KMS-11 (cell line): ENCODE measurements around the gene BACH1.

Source experiments
- H2AFZ ChIP-seq: fragments of 200-600 bp; sonication (generic); 2 replicates; pipeline ENCODE4 v1.6.1; 2016; ENCODE audit warnings: antibody characterized with exemption, mixed run types, low read depth
- H3K27ac ChIP-seq: fragments of 200-600 bp; sonication (generic); 2 replicates; pipeline ENCODE4 v1.6.1; 2016; ENCODE audit warnings: mild to moderate bottlenecking, mixed run types
- H3K27me3 ChIP-seq: fragments of 200-600 bp; sonication (generic); 2 replicates; pipeline ENCODE4 v1.6.1; 2017; ENCODE audit warnings: mild to moderate bottlenecking, low read depth, mixed run types, moderate library complexity; ENCODE audit not compliant: insufficient read depth
- H3K36me3 ChIP-seq: fragments of 200-600 bp; sonication (generic); 2 replicates; pipeline ENCODE4 v1.6.1; 2017; ENCODE audit warnings: mild to moderate bottlenecking, mixed run types; ENCODE audit not compliant: insufficient read depth
- H3K4me1 ChIP-seq: fragments of 200-600 bp; sonication (generic); 2 replicates; pipeline ENCODE4 v1.6.1; 2016; ENCODE audit warnings: mild to moderate bottlenecking, low read depth, mixed run types; ENCODE audit not compliant: poor library complexity, severe bottlenecking
- H3K4me2 ChIP-seq: fragments of 200-600 bp; sonication (generic); 2 replicates; pipeline ENCODE4 v1.7.0; 2016; ENCODE audit warnings: mild to moderate bottlenecking, mixed run types
- H3K4me3 ChIP-seq: fragments of 200-600 bp; sonication (generic); IDR thresholded peaks from 2 replicates; pipeline ENCODE4 v1.6.1; 2017; ENCODE audit warnings: low read depth, low read length, mixed read lengths; ENCODE audit not compliant: insufficient read depth
- H3K79me2 ChIP-seq: fragments of 200-600 bp; sonication (generic); 2 replicates; pipeline ENCODE4 v1.6.1; 2016; ENCODE audit warnings: low read depth, mixed run types; ENCODE audit not compliant: insufficient read depth
- H3K9ac ChIP-seq: fragments of 200-600 bp; sonication (generic); 2 replicates; pipeline ENCODE4 v1.6.1; 2016; ENCODE audit warnings: mild to moderate bottlenecking, mixed run types
- H4K20me1 ChIP-seq: fragments of 200-600 bp; sonication (generic); 2 replicates; pipeline ENCODE4 v1.6.1; 2016; ENCODE audit warnings: mild to moderate bottlenecking, mixed run types; ENCODE audit not compliant: insufficient read depth
- CTCF ChIP-seq: fragments of 200-600 bp; sonication (generic); conservative IDR thresholded peaks from 2 replicates; pipeline ENCODE4 v1.6.1; 2017; ENCODE audit warnings: low read depth, mild to moderate bottlenecking, antibody characterized with exemption, low read length, moderate library complexity, mixed read lengths

Gene BACH1

DNA sequence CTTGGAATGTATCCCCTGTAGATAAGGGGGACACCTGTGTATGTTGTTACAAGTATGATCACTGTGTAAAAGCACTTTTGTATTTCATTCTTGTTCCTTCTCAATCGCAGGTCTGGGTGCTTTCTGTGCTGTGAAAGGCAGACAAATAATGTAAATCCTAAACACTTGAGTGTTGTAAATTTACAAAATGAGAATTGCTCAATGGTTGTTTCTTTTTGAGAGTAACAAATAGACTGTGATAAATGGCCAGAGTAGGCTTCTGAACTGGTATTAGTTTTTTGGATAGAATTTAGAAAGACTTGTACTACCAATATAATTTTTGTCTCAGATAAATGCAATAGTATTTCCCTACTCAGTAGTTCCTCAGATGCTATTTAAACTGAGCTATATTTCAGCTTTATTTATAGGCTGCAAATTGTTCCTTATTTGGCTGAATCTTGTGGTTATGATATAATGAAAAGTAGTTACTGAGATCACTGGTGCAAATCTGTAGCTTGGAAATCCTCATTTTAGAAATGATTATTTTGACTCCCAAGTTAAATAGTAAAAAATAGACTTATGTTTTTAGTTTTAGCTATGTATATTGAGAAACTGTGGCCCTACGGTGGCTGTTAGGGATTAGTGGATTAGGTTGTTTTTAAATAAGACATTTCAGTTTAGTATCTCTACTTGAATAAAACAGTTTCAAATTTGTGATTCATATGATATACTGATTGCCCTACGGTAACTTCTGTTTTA lies 9.2 kb downstream of the BACH1 start:
- Histone ChIP-seq H2AFZ (no peak overlapping the region), H3K79me2 (peaks cover 100% of the 10 kb centered on the region), H3K36me3 (no peaks in the 10 kb centered on the region), H3K27ac (no peak overlapping the region), H3K9ac (no peak overlapping the region), H3K4me3 (no peak overlapping the region), H4K20me1 (peaks cover 21% of the 10 kb centered on the region), H3K4me2 (no peak overlapping the region), H3K4me1 (peaks cover 62% of the 10 kb centered on the region), H3K27me3 (no peaks in the 10 kb centered on the region)
- TF ChIP-seq CTCF, result no peak

DNA sequence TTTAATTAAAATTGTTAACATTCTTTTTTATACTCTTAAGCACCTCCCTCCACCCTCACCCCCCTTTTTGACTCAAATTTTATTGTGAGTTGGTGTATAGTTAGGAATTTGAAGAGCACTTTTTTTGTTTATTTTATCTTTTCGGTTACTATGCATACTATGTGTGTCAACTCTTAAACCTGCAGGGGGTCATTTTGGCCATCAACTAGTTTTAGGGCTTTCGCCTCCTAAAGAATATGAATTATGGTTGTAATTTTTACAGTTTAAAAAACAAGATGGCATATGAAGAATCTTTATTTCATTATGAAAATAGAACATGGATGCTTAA lies 9.7 kb downstream of the BACH1 start:
- Histone ChIP-seq H3K4me3 (no peak overlapping the region), H3K4me1 (peaks cover 62% of the 10 kb centered on the region), H4K20me1 (peaks cover 20% of the 10 kb centered on the region), H3K79me2 (peaks cover 100% of the 10 kb centered on the region), H3K4me2 (no peak overlapping the region), H3K9ac (no peak overlapping the region), H3K27me3 (no peaks in the 10 kb centered on the region), H3K36me3 (no peaks in the 10 kb centered on the region), H2AFZ (no peak overlapping the region), H3K27ac (no peak overlapping the region)
- no peak for TF ChIP-seq CTCF

- no peak overlapping the region for H3K4me2 ChIP-seq
- H3K36me3 ChIP-seq, result no peaks in the 10 kb centered on the region
- no peak overlapping the region for H2AFZ ChIP-seq
- H3K4me1 ChIP-seq, result peaks cover 62% of the 10 kb centered on the region
- H3K9ac ChIP-seq, result no peak overlapping the region
- no peak for TF ChIP-seq CTCF
- no peaks in the 10 kb centered on the region for H3K27me3 ChIP-seq
- H3K79me2 ChIP-seq, result peaks cover 100% of the 10 kb centered on the region
- peaks cover 24% of the 10 kb centered on the region for H4K20me1 ChIP-seq
- H3K27ac ChIP-seq, result no peak overlapping the region
- no peak overlapping the region for H3K4me3 ChIP-seq
Measured at GRCh38 chr21:29309703-29310102, 11.0 kb downstream of the BACH1 start.

GRCh38 chr21:29311802-29312201 lies 13.1 kb downstream of the BACH1 start:
- Histone ChIP-seq H2AFZ (no peak overlapping the region), H3K4me1 (peaks cover 64% of the 10 kb centered on the region), H3K27ac (no peak overlapping the region), H3K79me2 (peaks cover 100% of the 10 kb centered on the region), H3K4me2 (no peak overlapping the region), H3K4me3 (no peak overlapping the region), H3K36me3 (no peaks in the 10 kb centered on the region), H4K20me1 (peaks cover 30% of the 10 kb centered on the region), H3K9ac (no peak overlapping the region), H3K27me3 (no peaks in the 10 kb centered on the region)
- TF ChIP-seq CTCF, result no peak
